ENCODE measurements around the gene WWP2. TPM values are rescaled to one million over a fixed set of nuclear protein-coding genes. Genes with fewer than 3 reads are reported as not detected.

WWP2 gene
- total RNA-seq, 6 donors from 2014 or later, result 59.5 to 125 (median 82.3) TPM

GRCh38 chr16:69917739-69918138 is 155.6 kb downstream of the WWP2 start:
- WGBS, 2 donors, result 63 to 78% methylated on average over 19 to 20 of the region's 20 CpGs
- Histone ChIP-seq H3K4me3 (no peak overlapping the region), H3K4me1 (peaks cover 0 to 4% (median 0%) of the 10 kb centered on the region in 4 donors), H3K27me3 (no peaks in the 10 kb centered on the region), H3K27ac (peak overlapping the region in 2 of 4 donors; percentile 20 to 44), H3K36me3 (peaks cover 0 to 13% (median 4%) of the 10 kb centered on the region in 4 donors), H3K9me3 (no peaks in the 10 kb centered on the region)
- DNase-seq (peak in 1 of 2 donors; percentile 78), ATAC-seq (ENCODE audit: low FRiP score in 2 of 2) (peak; percentile 26 to 92)
- TF ChIP-seq EP300 (IDR thresholded peaks at IDR 0.05) (no peak), POLR2AphosphoS5 (IDR thresholded peaks at IDR 0.05) (no peak), POLR2A (IDR thresholded peaks at IDR 0.05) (no peak)
- TF ChIP-seq, protein P1, sequence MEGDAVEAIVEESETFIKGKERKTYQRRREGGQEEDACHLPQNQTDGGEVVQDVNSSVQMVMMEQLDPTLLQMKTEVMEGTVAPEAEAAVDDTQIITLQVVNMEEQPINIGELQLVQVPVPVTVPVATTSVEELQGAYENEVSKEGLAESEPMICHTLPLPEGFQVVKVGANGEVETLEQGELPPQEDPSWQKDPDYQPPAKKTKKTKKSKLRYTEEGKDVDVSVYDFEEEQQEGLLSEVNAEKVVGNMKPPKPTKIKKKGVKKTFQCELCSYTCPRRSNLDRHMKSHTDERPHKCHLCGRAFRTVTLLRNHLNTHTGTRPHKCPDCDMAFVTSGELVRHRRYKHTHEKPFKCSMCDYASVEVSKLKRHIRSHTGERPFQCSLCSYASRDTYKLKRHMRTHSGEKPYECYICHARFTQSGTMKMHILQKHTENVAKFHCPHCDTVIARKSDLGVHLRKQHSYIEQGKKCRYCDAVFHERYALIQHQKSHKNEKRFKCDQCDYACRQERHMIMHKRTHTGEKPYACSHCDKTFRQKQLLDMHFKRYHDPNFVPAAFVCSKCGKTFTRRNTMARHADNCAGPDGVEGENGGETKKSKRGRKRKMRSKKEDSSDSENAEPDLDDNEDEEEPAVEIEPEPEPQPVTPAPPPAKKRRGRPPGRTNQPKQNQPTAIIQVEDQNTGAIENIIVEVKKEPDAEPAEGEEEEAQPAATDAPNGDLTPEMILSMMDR (IDR thresholded peaks at IDR 0.05), result no peak

DNA sequence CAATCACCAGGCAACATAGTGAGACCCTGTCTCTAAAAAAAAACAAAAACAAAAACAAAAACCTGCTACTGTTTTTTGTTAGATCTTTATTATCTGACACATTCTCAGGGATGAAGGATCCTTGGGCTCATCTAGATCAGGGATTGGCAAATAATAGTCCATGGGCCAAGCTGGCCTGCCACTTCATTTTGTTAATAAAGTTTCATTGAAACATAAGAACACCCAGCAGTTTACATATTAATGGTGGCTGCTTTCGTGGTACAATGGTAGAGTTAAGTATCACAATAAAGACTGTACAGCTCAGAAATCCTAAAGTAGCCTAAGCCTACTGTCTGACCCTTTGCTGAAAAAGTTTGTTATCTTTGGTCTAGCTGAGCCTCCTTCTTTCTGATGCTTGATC is 156.1 kb downstream of the WWP2 start:
- H3K27ac ChIP-seq, result peak overlapping the region in 2 of 4 donors; percentile 20 to 44
- H3K4me1 ChIP-seq, result peaks cover 0 to 4% (median 0%) of the 10 kb centered on the region in 4 donors
- H3K4me3 ChIP-seq, result no peak overlapping the region
- 83 to 95% methylated on average over 1 of the region's 1 CpG for WGBS, 2 donors
- H3K27me3 ChIP-seq, result no peaks in the 10 kb centered on the region
- no peak for DNase-seq
- H3K9me3 ChIP-seq, result no peaks in the 10 kb centered on the region
- peak in 1 of 2 donors; percentile 12 for ATAC-seq (ENCODE audit: low FRiP score in 2 of 2)
- TF ChIP-seq EP300 (IDR thresholded peaks at IDR 0.05), result no peak
- TF ChIP-seq POLR2A (IDR thresholded peaks at IDR 0.05), result no peak
- TF ChIP-seq POLR2AphosphoS5 (IDR thresholded peaks at IDR 0.05), result no peak
- TF ChIP-seq, protein P1 (IDR thresholded peaks at IDR 0.05), result no peak
- peaks cover 0 to 13% (median 4%) of the 10 kb centered on the region in 4 donors for H3K36me3 ChIP-seq

DNA sequence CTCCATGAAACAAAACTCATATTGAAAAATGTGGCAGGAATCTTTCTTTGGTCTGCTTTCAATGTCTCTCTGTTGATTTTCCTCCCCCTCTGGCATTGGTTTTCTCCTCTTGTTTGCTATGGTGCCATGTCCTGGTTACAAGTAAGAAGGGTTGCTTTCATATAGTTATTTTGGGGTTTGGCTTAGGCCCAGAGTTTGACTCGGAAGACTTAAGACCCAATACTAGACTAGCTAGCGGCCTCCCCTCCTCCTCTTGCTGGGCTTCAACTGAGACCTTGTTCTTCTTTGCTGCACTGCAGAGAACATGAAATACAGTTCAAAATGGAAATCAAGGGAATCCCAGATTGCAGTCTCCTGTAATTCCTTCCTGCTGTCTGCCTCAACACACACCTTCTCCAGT is 159.0 kb downstream of the WWP2 start:
- peaks cover 0 to 4% (median 0%) of the 10 kb centered on the region in 4 donors for H3K4me1 ChIP-seq
- TF ChIP-seq POLR2A (IDR thresholded peaks at IDR 0.05), result no peak
- TF ChIP-seq EP300 (IDR thresholded peaks at IDR 0.05), result no peak
- TF ChIP-seq, protein P1 (IDR thresholded peaks at IDR 0.05), result no peak
- no peak for TF ChIP-seq POLR2AphosphoS5 (IDR thresholded peaks at IDR 0.05)
- H3K4me3 ChIP-seq, result no peak overlapping the region
- no peak overlapping the region for H3K27ac ChIP-seq
- no peak for DNase-seq
- H3K36me3 ChIP-seq, result peaks cover 0 to 24% (median 11%) of the 10 kb centered on the region in 4 donors
- WGBS, 2 donors, result 86 to 89% methylated on average over 2 of the region's 2 CpGs
- H3K9me3 ChIP-seq, result no peaks in the 10 kb centered on the region
- ATAC-seq (ENCODE audit: low FRiP score in 2 of 2), result no peak
- H3K27me3 ChIP-seq, result no peaks in the 10 kb centered on the region

- ATAC-seq (ENCODE audit: low FRiP score in 2 of 2), result no peak
- TF ChIP-seq POLR2A (IDR thresholded peaks at IDR 0.05), result no peak
- TF ChIP-seq POLR2AphosphoS5 (IDR thresholded peaks at IDR 0.05), result no peak
- TF ChIP-seq, protein P1 (IDR thresholded peaks at IDR 0.05), result no peak
- TF ChIP-seq EP300 (IDR thresholded peaks at IDR 0.05), result no peak
- H3K4me1 ChIP-seq, result peaks cover 0 to 4% (median 0%) of the 10 kb centered on the region in 4 donors
- DNase-seq, result no peak
- no peaks in the 10 kb centered on the region for H3K27me3 ChIP-seq
- H3K27ac ChIP-seq, result no peak overlapping the region
- H3K36me3 ChIP-seq, result peaks cover 0 to 35% (median 16%) of the 10 kb centered on the region in 4 donors
- no peak overlapping the region for H3K4me3 ChIP-seq
- WGBS, 2 donors, result 92 to 93% methylated on average over 6 of the region's 6 CpGs
- no peaks in the 10 kb centered on the region for H3K9me3 ChIP-seq
These were observed 160.1 kb downstream of the WWP2 start for GRCh38 chr16:69922200-69922599.

All from upper lobe of left lung (tissue), 6 donors.